GM19351 (cell line): ENCODE data around the gene SNRPA.

Experiments used
- ATAC-seq: cut with Tn5 transposase; IDR thresholded peaks from one replicate; pipeline ENCODE4 v1.9.1; 2021; ENCODE audit warnings: mild to moderate bottlenecking, moderate library complexity; ENCODE audit not compliant: unreplicated experiment

The SNRPA gene

GRCh38 chr19:40750874-40751537 is at the start of gene SNRPA:
SNRPA (plus strand) TSS chr19:40751203; CDS start chr19:40751409, 206 bp downstream.
- ATAC-seq: peak; percentile 53

GRCh38 chr19:40701758-40702157 is 49.2 kb upstream of the SNRPA start:
- ATAC-seq: no peak

- no peak for ATAC-seq
Measured at GRCh38 chr19:40702337-40703012, 48.5 kb upstream of the SNRPA start.

- ATAC-seq: no peak
Measured at GRCh38 chr19:40703029-40703755, 47.8 kb upstream of the SNRPA start.

GRCh38 chr19:40704491-40705361 is 46.3 kb upstream of the SNRPA start:
- no peak for ATAC-seq

GRCh38 chr19:40705362-40705651 is 45.7 kb upstream of the SNRPA start:
- ATAC-seq: no peak

GRCh38 chr19:40705950-40706619 is 44.9 kb upstream of the SNRPA start:
- no peak for ATAC-seq

- ATAC-seq: no peak
Measured at GRCh38 chr19:40707615-40708014, 43.4 kb upstream of the SNRPA start.

GRCh38 chr19:40709817-40710216 is 41.2 kb upstream of the SNRPA start:
- ATAC-seq: no peak

- ATAC-seq: no peak
Measured at GRCh38 chr19:40713939-40714338, 37.1 kb upstream of the SNRPA start.

- peak; percentile 64 for ATAC-seq
Measured at GRCh38 chr19:40714441-40715299, 36.3 kb upstream of the SNRPA start.

- no peak for ATAC-seq
Measured at GRCh38 chr19:40716031-40716481, 34.9 kb upstream of the SNRPA start.

- peak; percentile 70 for ATAC-seq
Measured at GRCh38 chr19:40716482-40717324, 34.3 kb upstream of the SNRPA start, which contains the start of the genes COQ8B and ITPKC. COQ8B (minus strand) TSS chr19:40716886; CDS start chr19:40714632, 2,254 bp downstream. ITPKC (plus strand) TSS chr19:40717112; CDS start chr19:40717136, 24 bp downstream.

- ATAC-seq: no peak
Measured at GRCh38 chr19:40717325-40717879, 33.6 kb upstream of the SNRPA start.

- no peak for ATAC-seq
Measured at GRCh38 chr19:40717880-40718773, 32.9 kb upstream of the SNRPA start.

- no peak for ATAC-seq
Measured at GRCh38 chr19:40718774-40719391, 32.1 kb upstream of the SNRPA start.
